Inflammatory macrophage treated with lipopolysaccharide for 1 hour (primary cell): ENCODE results near the gene SREBF2.
"Not testable (repeated sequence)": the region's sequence is repeated elsewhere in the genome, so short reads cannot be mapped to it uniquely, and the experiment has no call there.

Experiments
- DNase-seq, 2 donors: peaks; one replicate each; pipeline ENCODE4 v3.0.0-alpha.2; 2020 to 2022

SREBF2 gene

GRCh38 chr22:41821471-41822316 is 11.2 kb upstream of the SREBF2 start:
- DNase-seq, result no peak

DNA sequence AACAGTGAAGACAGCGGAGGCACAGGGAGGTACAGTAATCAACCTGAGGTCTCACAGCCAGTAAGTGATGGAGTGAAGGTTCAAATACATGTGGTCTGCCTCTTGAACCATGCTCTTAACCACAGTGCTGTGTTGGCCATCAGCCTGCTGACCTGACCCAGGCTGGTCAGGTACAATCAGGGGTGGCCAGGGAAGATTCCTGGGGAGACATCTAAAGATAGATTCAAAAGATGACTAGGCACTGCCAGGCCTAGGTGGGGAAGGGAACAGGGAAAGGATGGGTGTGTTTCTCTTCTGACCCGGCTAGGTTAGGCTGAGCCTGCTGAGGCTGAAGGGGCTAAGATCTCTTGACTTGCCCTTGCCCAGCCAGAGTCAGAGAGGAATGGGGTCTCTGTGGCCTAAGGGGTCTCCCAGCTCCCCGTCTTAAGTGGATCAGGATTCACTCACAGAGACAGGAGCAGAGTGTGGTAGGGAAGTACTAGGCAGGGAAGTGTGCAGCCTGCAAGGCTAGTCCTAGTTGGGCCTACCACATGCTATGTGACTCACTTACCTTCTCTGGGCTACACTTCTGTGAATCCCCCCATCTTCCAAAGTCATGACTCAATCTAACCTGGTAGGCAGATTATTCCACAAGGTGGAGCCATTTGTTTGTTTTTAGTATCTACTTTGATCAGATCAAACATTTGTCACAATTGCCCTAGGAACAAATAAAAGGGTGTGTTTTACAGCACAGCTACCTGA is 10.4 kb upstream of the SREBF2 start:
- DNase-seq, result peak; percentile 67 to 81

GRCh38 chr22:41823797-41824196 is 9.1 kb upstream of the SREBF2 start:
- DNase-seq, result no peak

GRCh38 chr22:41825376-41825775 is 7.5 kb upstream of the SREBF2 start:
- DNase-seq, result no peak

GRCh38 chr22:41826021-41826420 is 6.9 kb upstream of the SREBF2 start:
- DNase-seq, result no peak

DNA sequence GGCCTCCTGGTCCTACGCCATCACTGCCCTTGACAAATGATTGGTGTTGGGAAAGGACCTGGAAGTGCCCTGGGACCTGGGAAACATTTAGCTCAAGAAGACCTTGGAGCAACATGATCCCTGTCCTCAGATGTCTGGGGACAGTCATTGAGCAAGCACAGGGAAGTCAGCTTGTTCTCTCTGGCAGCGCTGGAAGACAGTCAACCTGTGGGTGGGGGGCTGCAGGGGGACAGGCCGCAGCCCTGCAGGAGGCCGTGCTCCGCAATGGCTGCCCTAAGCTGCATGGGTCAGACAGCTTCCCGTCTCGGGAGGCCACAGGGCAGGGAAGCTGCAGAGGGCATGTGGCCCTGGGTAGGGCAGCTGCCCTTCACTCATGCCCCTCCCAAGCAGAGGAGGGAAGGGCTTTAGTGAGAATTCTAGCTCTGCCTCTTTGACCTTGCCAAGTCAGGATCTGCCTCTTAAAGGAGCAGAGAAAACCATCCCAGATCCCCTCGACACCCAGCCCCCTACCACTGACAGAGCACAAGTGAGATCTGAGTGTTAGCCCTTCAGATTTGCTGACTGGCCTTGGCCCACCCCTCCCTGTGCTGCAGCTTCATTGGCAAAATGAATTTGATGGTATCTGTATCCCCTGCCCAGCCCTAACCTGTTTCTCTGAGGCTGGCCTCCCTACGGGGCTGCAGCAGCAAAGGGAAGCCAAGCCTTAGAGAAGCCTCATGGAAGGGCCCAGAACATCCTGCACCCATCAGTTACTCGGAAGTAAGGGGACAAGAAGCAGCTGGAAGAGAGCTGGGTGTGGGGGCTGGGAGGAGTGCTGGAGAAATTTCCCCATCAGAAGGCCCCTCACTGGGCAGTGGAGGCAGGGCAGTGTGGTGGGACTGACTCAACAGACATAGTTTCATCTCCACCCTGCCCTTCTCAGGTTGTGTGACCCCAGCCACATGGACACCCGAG is 6.2 kb upstream of the SREBF2 start:
- DNase-seq, result no peak

DNA sequence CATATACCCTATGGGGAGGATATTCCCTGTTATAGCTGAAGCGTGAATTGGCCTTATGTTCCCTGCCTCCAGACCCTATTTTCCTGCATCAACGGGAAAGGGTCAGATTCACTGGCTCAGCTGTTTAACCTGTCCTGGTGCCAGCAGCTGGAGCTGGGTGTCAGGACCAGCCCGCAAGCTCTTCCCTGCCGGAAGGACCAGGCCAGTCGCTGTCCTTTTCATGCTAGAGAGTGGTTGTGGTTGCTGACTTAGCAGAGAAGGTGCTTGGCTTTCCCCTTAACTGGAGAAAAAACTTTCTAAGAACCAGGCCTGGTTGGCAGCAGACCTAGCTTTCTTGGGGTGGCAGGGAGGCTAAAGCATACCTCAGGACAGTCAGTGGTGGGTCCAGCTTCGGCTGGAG is 5.2 kb upstream of the SREBF2 start:
- DNase-seq, result no peak

DNA sequence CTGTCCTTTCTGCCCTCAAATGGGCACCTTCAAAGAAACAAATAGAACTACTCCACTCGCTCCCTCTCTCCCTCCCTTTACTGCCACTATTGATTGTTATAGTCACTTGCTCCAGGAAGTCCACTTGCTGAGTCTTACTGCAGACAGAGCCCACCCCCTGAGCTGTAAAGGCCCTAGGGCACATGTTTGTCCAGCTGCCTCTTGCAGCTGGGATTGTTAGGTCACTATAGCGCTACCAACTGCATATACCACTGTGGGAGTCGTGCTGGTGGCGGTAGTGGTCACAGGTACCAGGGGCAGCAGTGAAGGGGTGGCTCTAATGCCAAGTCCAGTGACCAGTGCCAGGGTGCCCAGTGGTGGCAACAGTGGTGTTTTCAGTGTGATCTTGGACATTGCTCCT is 4.4 kb upstream of the SREBF2 start:
- no peak for DNase-seq

- no peak for DNase-seq
These were observed 2.7 kb upstream of the SREBF2 start for GRCh38 chr22:41830174-41830573.

GRCh38 chr22:41831383-41831782 is 1.5 kb upstream of the SREBF2 start:
- DNase-seq, result peak; percentile 55 to 76

DNA sequence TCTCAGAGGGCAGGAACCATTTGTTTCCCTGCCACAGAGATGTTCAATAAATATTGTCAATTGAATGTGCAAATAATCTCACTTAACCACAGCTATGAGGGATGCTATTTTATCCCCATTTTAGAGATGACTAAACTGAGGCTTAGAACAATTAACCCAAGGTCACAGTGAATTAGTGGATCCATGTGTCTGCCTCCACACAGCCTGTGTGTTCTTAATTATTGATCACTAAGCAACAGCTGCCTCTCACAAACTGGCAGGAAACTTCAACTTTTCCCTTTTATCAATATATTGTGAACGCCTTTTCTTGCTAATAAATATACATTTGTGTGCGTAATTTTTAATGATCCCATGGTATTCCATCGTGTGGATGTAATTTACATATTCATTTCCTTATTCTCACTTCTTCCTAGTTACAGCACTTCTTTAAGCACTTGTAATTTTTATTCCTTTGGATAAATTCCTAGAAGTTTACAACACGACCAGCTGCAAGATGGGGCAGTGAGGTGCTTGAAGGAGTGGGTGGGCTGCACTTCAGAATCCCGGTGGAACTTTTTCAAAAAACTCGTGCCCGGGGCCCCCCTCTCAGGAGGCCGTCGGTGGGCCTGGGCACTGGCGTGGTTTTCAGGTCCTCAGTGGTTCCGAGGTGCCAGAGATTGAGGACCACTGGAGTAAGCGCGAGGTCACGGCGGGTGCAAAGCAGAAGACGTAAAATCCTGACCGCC is 915 bp upstream of the SREBF2 start:
- DNase-seq, result peak; percentile 18 to 30

DNA sequence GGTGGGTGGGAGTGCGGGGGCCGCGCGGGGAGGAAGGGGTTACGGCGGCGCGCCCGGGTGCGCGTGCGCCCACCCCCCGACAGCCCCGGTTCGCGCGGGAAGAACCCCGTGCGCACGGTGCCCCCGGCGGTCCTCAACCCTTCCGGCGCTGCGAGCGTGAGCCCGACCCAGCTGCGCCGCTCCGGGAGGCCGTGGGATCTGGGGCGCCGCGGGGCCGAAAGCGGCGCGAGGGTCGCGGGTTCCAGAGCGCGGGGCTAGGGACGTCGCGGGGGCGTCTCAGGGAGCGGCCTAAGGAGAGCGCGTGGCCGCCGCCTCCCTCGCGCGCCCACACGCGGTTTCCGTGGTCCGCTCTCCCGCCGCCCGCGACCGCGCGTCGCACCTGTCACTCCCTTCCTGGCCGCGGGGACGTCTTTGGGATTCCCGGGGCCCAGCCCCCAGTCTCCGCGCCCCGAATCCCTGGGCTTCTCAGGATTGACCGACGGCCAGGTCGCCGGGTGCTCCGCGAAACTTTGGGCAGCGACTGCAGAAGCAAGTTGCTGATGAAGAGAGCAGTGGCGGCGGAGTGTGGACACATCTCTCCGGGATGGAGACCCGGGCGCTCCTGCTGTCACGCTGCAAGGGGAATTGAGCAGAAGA is 582 bp downstream of the SREBF2 start:
- peak; percentile 27 to 55 for DNase-seq

- peak in 1 of 2 donors; percentile 18 for DNase-seq
These were observed 1.4 kb downstream of the SREBF2 start for GRCh38 chr22:41834005-41834944.

- DNase-seq, result not testable (repeated sequence)
These were observed 2.6 kb downstream of the SREBF2 start for GRCh38 chr22:41835462-41835861.

- no peak for DNase-seq
These were observed 3.6 kb downstream of the SREBF2 start for GRCh38 chr22:41836551-41836950.

GRCh38 chr22:41838842-41839618 is 6.1 kb downstream of the SREBF2 start:
- no peak for DNase-seq

DNA sequence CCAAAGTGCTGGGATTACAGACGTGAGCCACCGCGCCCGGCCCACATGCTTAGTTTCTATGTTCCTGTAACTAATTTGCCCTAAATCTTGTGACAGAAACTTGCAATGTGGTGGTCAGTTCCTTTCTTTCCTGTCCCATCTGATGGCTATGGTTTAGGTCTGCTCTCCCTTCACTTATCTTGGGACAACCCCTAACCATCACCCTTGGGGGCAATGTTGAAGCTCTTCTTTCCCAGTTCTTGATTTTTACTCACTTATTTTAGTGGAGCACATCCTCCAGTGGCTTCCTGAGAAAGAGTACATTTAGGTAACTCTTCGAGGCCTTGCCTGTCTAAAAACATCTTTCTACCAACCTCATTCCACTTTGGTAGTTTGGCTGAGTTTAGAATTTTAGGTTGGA is 7.3 kb downstream of the SREBF2 start:
- no peak for DNase-seq

DNA sequence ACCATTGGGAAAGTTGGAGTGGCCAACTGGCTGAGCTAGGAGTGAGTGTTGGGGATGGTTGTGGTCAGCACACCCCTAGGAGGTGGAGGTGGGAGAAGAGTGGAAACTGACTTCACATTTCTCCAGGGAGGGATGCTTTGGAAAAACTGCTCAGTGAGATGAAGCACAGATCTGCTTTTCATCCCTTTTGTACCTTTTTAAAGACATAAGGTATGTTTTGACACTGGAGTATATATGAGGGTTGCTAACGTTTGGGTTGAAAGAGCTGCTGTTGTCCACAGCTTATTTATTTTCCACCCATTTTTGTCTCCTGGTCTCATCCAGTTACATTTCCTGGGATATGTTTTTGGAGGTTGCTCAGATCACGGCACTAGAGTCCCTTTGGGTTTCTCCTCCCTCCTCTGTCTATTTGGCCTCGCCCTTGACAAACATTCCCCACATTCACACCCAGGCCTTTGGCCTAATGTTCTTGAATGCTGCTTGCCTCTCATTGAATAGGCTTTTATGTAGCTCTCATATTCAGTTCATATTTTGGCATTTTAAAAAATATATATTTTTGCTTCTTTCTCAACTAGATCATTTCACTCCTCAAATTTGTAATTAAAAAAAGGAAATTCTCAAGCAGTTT is 8.3 kb downstream of the SREBF2 start:
- no peak for DNase-seq
